SHP77 (cell line): ENCODE results near the gene TRAF3.
A peak's percentile ranks its signal among the peaks of the same experiment; 100 is the strongest.
"Not testable (repeated sequence)": the region's sequence is repeated elsewhere in the genome, so short reads cannot be mapped to it uniquely, and the experiment has no call there.

Source experiments
- DNase-seq, 2 experiments: peaks; one replicate each; lab custom pipeline; 2025; lab: John Stamatoyannopoulos, UW

Gene TRAF3

DNA sequence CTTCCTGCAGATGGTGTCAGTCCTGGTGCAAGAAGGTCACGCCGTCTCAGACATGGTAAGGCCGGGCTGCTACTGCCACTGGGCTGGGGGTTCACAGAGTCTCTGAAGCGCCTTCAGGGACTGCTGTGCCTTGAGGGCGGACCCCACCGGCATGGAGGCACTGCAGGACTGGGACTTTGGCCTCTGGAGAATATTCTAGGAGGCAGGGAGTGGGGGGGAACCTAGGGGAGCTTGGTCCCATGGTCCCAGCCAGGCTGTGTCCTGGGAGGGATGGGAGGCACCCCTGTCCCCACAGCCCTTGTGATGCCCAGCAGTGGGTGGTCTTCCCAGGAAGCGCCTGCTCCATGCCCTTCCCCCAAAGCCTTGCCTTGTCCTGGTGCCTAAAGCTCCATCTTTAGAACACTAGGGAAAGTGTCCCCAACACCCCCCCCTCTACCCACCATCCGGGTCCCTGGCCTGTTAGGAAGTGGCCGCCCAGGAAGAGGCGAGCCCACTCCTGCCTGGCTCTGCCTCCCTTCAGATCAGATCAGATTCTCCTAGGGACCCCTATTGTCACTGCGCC is 146.8 kb downstream of the TRAF3 start:
- no peak for DNase-seq

DNA sequence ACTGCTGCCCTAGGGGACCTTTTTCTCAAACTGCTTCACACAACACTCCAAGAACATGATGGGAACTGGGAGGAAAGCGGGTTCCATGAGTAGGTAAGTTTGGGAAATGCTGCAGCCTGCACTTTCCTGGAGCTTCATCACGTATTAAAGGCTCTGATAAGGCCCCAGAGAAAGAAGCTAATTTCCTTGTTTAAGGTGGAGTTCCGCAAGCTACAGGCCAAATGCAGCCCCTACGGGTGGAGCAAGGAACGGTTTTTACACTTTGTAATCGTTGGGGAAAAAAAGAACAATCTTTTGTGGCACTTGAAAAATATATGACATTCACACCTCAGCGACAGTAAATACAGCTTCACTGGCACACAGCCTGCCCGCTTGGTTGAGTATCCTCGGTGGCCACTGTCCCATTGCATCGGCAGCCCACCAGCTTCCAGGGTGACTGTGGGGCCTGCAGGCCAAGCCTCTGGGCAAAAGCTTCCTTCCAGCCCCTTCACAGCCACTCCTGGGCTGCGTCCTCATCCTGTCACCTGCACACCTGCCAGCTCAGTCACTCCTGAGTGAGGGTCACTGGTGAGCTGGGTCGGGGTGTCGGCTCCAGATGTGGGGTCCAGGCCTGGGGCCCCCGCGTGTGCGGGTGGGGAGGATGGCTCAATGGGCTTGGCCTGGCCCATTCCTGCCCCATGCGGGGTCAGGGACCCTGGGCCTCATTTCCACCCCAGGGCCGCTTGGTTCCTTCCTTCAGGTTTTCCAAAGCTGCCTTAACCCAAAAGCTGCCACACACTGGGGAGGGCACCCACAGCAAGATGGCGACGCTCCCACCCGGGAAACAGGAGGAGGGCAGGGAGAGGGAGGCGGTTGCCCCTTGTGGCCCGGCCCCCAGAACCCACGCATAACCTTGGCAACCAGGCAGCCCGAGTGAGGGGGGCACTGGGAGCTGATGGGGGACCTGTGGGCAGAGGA is 147.7 kb downstream of the TRAF3 start:
- no peak for DNase-seq

DNA sequence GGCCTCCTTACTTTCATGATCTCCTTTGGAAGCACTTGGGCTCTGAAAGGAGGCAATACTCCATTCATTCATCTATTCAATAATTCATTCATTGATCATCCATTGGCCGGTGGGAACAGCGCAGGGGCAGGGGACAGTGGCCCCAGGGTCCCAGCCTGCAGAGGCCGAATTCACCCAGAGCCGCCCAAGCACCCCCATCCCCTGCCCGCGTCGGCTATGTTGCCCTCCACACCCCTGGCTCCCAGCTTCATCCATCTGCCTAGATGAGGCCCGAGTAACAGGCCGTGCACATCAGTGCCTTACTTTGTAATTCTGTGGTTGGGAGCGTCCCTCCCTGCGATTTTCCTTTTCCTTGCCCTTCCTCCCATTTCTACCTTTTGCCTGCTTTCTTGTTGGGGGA is 148.4 kb downstream of the TRAF3 start:
- DNase-seq: no peak

DNA sequence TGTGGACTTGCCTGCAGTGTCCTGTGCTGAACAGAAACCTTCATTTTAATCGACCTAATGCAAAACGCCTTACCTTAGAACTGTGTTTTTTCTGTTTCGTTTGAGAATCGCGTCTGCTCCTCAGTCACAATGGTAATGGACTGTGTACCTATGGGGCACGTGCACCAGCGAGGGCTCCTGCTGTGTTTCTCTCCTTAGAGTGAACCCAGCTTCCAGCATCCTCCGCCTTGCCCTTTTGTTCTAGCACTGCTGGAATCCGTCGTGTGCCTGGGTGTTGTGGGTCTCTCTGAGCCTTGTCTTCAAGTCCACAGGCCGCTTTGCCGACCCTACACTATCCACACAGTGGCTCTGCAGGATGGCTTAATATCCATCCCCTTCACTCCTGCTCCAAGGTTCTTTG is 148.9 kb downstream of the TRAF3 start:
- DNase-seq: no peak

DNA sequence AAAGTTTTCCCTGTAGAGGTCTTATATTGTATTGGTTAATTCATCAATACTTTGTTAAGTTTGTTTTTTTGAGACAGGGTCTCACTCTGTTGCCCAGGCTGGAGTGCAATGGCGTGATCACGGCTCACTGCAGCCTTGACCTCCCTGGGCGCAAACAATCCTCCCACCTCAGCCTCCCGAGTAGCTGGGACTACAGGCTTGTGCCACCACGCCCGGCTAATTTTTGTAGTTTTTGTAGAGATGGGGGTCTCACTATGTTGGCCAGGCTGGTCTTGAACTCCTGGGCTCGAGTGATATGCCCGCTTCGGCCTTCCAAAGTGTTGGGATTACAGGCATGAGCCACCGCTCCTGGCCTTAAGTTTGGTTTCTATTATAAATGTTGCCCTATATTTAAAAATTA is 149.6 kb downstream of the TRAF3 start:
- DNase-seq: not testable (repeated sequence)

DNA sequence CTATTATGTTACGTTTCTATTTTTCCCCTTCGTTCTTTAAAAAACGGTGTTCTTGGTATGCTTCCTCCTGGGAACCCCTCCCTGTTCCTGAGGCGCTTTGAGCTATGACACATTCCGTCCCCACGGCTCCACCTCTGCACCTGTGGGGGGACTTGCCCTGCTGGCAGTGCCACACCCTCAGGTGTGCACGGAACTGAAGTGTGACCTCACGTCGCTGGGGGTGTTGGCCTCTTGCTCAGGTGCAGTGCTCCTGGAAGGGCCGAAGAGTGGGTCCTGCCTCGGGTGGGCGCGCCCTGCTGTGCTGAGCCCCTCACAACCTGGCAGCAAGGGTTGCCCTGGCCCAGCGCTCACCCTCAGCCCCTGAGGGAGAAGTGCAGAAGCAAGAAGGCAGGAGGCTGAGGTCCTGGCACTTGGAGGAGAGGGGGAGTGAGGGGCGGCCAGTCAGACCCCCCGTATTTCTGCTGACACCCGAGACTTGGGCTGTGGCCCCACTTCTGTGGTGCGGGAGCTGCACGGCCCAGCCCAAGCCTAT is 150.2 kb downstream of the TRAF3 start:
- DNase-seq: no peak

DNA sequence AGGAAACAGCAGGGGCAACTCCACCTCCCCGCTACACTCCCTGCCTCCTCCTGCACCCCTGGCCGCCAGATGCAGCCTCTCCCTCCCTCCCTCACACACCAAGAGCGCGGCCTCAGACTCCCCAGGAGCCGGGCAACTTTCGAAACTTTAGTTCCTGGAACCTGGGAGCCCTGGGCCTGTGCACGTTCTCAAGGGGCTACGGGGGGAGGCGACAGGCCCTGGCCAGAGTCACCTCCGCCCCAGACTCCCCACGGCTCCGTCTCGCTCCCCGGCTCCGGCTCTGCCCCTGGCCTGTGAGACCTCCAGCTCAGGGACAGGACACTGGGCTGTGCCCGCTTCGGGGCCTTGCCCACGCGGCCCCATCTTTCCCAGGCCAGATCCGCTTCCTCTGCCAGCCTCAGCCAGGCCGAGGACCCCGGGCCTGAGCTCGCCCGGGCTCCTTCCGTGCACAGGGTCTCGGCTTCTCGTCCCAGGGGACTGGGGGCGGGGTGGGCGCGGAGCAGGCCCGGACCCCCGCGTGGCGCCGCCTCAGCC is 150.7 kb downstream of the TRAF3 start:
- no peak for DNase-seq

DNA sequence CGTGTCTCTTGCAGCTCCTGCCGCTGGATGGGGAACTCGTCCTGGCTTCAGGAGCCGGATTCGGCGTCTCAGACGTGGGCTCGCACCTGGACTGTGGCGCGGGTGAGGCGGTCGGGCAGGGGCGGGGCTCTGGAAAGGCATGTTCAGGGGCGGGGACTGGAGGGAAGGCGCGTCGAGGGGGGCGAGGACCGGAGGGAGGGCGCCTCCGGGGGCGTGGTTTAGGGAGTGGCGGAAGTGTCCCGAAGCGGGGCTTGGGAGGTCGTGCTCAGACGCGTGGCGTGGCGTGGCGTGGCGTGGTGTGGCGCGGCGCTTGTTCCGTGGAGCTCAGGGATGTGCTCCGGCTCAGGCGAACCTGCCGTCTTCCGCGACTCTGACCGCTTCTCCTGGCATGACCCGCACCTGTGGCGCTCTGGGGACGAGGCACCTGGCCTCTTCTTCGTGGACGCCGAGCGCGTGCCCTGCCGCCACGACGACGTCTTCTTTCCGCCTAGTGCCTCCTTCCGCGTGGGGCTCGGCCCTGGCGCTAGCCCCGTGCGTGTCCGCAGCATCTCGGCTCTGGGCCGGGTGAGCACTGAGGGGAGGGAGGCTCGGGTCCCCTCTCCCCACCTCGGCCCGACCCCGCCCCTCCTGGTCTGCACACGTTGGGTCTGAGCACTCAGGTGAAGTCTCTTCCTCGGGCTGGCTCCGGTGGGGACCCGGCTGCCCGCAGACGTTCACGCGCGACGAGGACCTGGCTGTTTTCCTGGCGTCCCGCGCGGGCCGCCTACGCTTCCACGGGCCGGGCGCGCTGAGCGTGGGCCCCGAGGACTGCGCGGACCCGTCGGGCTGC is 151.4 kb downstream of the TRAF3 start:
- no peak for DNase-seq

DNA sequence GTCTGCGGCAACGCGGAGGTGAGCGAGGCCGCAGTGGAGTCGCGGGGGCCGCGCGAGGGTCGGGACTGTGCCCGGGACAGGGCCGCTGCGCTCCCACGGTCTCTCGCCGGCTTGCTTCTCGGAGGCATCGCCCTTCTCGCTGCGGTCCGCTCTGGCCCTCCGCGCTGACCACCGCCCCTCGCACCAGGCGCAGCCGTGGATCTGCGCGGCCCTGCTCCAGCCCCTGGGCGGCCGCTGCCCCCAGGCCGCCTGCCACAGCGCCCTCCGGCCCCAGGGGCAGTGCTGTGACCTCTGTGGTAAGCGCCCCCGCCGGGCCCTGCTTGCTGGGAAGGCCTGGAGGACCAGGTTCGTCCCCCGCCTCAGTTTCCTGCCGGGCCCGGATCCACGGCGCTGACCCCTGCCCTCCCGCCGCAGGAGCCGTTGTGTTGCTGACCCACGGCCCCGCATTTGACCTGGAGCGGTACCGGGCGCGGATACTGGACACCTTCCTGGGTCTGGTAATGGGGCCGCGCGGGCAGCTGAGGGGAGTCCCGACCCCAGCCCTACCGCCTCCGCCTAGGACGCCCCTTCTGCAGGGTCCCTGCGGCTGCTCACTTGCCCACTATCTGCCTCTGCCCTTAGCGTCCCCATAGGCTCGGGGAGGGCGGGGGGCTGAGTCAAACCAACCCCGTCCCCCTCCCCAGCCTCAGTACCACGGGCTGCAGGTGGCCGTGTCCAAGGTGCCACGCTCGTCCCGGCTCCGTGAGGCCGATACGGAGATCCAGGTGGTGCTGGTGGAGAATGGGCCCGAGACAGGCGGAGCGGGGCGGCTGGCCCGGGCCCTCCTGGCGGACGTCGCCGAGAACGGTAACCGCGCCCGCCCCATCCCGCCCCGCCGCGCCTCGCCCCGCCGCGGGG is 152.2 kb downstream of the TRAF3 start:
- DNase-seq: no peak

DNA sequence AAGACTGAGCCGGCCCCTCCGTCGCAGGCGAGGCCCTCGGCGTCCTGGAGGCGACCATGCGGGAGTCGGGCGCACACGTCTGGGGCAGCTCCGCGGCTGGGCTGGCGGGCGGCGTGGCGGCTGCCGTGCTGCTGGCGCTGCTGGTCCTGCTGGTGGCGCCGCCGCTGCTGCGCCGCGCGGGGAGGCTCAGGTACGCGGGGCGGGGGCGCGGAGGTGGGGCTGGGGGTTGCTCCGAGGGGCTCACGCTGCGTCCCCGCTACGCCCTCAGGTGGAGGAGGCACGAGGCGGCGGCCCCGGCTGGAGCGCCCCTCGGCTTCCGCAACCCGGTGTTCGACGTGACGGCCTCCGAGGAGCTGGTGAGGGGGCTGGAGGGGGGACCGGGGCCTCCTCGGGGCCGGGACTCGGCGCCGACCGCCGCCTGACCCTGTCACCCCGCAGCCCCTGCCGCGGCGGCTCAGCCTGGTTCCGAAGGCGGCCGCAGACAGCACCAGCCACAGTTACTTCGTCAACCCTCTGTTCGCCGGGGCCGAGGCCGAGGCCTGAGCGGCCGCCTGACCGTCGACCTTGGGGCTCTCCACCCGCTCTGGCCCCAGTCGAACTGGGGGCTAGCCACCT is 153.0 kb downstream of the TRAF3 start:
- no peak for DNase-seq

DNA sequence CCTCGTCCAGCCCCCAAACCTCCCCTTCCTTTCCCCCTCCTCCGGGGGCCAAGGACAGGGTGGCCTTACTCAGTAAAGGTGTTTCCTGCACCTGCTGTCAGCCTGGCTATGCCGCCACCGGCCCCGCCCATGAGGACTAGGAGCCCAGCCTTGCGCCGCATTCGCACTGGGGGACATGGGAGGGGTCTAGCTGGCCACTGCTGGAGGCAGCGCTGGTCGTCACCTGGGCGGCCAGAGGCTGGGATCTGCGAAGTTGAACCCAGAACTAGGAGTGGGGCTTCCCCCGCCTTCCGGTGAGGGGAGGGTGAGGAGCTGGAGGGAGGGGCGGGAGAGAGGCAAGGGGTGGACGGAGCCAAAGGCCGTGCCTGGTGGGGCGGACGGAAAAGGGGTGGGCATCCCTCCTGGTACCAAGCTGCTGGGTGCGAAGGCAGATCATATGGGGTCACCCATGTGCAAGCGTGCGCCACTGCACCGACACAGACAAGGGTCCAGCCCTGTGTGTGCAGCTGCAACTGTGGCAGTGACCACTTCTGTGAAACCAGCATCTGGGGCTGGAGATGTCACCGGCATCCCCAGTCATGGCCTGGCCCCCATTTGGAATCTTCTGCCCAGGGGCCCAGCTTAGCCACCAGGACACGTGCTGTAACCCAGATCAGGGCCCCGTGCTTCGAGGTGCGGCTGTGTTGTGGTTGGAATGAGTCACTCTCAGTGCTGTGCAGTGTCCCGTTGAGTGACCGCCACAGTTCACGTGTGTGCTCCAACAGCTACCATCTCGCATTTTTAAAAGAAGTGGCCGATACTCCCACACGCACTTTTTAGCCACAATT is 153.7 kb downstream of the TRAF3 start:
- DNase-seq: no peak

DNA sequence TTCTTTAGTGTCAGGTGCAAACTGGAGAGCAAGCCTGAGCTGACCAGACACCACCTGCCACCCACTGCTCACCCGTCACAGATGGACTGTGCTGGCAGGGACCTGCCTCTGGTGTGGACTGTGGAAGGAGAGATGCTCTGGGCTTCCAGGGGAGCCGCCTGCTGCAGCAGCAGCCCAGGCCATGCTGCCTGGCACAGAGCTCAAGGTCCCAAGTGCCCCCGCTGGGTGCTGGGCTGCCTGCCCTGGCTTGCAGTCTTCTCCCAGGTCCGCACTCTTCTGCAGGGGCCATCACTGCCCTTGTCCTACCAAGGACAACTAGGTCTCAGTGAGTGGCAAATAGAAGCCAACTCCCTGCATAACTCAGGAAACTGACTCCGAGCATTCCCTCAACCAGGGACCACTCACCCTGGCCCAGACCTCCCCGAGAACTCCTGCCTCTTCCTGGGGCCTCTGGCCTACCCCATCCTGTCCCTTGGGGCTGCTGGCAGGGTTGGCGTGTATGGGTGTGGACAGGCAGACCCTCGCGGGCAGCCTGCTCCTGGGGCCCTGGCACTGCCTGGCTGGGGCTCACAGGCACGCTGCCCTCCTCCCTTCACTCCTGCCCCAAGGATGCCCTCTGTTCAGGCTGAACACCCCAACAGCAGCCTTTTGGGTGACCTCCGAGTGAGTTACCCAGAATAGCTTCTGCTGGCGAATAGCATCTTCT is 154.5 kb downstream of the TRAF3 start:
- DNase-seq: no peak

DNA sequence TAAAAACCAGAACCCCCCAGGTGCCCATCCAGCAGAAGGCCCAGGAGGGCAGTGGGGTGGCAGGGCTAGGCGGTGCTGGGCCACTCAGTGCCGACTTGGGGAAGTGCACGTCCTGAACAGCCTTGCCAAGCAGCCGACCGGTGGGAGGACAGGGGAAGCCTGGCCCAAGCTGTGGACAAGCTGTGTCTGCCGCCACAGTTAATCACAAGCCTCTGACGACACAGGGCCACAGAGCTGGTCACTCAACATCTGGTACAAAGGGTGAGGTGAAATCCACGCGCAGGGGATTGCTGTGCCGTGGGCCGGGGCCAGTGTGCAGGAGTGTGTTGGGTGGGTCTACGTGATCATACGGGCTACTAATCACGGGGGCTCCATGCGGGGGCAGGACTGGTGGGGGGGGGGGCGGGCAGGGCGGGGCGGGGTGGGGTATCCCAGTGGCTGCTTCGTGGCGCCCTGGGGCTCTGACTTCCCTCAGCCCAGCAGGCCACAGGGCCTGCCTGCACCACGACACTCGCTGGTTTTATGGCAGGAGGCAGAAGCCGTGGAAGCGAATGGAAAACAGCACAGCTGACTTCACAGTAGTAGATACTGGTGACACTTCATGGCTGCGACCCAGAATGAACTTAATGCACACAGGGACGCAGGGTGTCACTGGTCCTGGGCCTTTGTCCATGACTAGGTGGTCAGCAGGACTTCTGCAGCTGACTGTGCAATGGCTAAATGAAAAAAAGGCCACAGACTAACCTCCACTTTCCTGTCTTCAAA is 155.4 kb downstream of the TRAF3 start:
- DNase-seq: no peak

DNA sequence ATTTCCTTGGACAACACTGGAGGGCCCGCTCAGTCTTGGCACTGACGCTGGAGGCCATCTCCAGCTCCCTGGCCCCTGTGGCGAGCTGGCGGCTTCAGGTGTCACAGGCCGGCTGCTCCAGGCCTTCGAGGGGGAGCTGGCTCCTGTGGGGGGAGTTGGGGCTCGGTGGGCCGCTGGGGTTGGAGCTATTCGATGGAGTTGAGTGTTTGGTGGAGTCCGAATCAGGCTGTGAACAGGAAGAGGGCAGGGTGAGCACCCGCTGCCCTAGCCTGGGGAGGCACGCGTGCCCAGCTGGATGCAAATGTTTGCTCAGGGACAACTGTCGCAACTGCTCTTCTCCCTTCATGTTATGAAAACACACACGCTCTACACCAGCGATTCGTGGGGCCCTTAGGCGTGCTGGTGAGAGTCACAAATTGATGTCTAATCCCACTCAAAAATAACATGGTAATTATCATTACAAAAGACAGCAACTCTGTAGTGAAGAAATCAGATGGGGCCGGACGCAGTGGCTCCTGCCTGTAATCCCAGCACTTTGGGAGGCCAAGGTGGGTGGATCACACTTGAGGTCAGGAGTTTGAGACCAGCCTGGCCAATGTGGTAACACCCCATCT is 156.5 kb downstream of the TRAF3 start:
- peak; percentile 19 to 27 for DNase-seq

DNA sequence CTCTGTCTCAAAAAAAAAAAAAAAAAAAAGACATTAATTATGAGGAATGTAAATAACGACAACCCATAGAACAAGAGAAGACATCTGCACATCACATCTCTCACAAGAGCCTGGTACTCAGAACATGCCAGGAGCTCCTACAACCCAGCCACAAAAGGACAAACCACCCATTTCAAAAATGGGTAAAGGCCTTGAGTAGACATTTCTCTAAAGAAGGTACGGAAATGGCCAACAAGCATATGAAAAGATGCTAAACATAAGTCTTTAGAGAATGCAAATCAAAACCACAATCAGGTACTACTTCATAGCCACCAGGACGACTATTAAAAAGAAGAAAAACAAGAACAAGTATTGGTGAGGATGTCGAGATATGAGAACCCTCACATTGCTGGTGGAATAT is 158.5 kb downstream of the TRAF3 start:
- no peak for DNase-seq

DNA sequence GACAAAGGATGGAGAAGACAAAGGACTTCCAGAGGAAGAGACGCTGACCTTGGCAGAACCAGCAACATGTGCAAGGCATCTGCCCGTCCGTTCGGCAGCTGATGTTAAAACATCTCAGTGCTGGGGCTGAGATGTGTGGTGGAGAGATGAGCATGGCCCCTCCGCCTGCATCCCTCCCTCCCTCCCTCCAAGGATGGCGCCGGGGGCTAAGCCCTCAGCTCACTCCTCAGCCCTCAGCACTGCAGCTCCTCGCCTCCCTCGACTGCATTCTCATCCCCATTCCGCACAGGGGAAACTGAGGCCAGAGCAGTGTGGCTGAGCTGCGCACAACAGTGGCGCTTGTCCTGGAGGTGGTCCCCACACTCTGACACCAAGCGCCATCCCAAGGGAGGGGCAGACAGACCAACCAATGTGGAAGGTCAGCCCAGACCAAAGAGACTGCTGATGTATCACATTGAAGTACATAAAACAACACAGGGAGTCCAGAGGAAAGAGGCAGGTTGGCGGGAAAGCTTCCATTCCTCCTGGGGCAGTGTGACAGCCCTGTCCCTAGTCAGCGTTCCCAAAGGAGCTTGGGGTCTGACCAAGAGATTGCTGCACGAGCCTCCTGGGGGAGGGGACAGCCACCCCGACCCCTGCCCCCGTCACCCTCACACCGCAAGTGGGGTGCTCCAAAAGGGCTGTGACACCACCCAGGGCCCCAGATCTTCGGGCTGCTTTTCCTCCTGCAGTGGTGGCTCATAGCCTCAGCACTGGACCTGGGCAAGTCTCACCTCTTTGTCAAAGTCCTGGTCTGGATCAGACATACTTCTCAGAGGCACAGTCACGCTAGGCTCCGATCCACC is 160.3 kb downstream of the TRAF3 start:
- no peak for DNase-seq

DNA sequence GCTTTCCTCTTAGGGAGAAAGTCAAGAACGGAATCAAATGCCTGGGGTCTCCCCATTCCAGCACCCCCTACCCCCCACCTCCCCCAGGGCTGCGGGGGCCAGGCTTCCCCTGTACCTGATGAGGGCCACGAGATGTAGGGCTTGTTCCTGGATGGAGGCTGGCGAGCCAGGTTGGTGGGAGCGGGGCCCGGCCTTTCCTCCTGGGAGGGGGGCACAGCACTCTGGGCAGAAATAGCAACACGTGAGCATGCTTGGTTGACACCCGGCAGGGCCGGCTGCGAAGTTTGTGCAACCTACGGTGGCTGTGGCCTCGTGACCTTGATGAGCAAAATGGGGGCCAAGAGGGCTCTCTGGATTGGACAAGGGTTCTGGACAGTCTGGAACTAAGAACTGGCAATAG is 160.9 kb downstream of the TRAF3 start:
- DNase-seq: no peak
